ENCODE results near the gene PSMG4.

Gene PSMG4, protein sequence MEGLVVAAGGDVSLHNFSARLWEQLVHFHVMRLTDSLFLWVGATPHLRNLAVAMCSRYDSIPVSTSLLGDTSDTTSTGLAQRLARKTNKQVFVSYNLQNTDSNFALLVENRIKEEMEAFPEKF

DNA sequence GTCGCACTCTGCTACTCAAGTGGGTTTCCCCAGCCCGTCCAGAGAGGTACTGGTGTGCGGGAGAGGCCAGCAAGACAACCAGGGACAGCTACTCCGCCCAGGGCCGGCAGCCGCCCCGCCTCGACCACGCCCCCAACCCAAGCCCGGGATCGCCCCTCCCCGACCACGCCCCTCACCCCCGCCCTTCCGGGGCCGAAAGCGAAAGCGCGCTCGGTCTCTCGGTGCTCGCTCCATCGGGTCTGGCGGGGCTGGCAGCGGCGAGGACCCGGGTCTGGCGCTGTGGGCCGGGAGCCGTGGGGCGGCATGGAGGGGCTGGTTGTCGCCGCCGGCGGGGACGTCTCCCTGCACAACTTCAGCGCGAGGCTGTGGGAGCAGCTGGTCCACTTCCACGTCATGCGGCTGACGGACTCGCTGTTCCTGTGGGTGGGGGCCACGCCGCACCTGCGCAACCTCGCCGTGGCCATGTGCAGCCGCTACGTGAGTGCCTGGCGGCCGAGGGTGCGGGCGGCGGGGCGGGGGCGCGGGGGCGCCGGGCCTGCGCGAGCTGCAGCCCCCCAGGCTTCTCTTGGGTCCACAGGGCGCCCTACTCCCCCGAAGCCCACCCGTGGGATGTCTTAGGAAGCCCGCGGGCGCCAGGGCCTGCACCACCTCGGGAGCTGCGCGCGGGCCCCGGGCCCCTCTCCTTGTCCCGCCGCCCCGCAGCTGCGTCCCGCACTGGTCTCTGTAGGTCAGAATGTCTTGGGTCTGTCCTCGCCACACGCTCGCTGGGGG is at the start of gene PSMG4:
PSMG4 (plus strand) TSS at position 228 of the 771 bp plus-strand sequence; CDS start at position 304, 76 bp downstream.
- DNase-seq, result peak; percentile 87

DNA sequence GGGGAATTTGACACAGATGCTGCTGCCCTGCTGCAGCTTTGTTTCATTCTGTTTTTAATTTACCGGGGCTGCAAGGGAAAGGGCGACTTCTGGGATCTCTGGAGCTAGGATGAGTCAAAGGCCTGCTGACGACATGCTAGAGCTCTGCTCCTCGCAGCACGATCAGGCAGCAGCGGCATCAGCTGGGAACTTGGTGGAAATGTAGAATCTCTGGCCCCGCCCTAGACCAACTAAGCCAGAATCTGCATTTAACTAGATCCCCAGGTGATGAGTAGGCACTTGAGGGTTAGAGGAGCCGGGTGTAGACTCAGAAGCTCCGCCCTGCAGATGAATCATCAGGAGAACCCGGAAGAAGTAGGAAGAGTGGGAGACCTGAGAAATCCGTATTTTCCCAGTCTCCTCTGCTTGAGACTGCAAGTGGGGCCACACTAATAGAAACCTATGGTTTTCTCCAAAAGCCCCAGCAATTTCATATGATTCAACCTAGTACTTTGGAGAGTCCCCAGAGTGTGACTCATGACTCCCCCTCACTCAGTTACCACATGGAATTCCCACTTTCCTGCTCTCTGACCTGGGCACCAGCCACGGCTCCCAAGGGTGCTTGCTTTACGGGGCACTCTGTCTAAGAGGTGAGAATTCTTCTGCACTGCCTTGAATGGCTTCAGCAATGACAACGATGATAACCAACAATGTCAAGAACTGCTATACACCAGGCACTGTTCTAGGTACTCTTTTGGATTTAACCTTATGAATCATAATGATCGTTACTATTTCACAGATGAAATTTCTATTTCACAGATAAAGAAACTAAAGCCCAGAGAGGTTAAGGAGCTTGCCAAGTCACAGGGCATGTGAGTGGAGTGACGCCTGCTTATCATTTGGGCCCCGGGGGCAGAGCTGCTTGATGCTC is 49.4 kb upstream of the PSMG4 start:
- DNase-seq, result no peak

DNA sequence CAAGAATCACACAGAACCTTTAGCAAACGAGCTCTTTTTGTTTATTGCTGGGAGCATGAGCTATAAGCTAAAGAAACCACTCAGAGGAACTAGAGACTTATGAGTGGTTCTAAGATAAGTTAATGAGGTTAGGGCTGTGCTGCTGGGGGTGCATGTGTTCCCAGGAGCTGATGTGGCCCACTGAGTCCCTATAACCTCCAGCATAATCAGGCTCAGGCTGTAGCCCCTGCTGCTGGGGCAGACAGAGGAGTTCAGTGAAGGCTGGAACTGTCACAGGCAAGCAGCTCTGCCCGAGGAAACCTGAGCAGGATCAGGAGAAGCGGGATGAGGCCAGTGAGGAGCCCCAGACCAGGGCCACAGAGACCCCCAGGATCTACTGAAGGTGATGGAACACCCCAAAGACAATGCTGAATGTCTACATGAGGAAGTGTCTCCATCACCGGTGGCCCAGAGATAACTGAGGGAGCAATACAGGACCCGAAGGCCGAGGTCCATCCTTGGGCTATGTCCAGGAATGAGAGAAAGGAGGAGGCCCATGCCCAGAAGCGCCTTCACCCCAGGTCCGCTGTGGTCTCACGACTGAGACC is 48.6 kb upstream of the PSMG4 start:
- DNase-seq, result no peak

DNA sequence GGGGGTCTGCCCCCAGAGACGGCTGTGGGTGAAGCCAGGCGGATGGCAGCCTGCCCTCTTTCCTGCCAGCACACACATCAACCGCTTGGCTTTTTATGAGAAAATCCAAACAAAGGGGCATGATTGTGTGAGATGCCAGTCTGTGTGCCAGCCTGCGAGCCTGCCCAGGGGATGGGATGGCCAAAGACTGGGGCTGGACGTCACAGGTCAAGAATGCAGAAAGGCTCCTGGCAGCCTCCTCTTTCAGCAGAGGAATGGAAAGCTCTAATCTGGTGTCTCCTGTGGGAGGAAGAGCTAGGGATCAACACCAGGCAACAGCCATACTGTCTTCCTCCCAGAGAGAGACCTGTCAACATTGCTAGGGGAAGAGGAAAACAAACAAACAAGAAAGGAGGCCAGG is 47.1 kb upstream of the PSMG4 start:
- no peak for DNase-seq

DNA sequence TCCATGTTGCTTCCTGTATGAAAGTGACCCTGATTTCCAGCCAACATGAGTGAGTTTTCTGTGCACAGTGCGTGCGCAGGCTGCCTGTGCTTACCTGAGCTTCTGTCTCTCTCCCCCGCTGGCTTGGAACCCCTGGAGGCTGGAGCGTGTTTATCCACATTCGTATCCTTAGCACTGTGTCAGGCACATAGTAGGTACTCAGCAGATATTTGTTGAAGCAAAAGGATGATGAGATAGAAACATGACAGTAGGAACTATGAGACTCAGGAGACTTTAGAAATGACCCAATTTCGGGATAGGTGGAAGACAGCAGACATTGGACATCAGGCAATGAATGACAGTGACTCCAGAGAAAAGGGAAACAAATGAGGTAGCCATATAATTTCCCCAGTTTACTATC is 46.5 kb upstream of the PSMG4 start:
- DNase-seq, result no peak

DNA sequence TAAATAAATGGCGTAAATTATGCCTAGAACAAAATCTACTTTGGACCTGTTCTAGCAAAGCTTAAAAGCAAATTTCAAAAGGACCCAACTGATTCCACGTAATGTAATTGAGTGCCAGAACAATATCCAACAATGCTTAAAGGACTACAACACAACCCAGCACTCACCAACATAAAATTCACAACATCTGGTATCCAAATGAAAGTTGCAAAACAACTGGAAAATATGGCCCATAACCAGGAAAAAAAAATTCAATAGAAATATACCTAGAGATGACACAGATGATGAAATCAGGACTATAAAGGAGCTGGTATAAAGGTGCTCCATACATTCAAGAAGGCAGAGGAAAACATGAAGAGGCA is 45.4 kb upstream of the PSMG4 start:
- DNase-seq, result no peak

DNA sequence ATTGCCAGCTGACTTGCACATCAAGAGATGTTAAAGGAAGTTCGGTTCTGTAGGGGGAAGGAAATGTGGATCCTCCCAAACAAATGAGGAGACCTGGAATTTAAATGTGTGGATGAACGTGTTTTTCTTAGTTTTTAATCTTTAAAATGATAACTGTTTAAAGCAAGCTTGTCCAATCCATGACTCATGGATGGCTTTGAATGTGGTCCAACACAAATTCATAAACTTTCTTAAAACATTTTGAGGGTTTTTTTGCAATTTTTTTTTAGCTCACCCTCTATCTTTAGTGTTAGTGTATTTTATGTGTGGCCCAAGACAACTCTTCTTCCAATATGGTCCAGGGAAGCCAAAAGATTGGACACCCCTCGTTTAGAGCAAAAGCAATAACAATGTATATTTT is 43.8 kb upstream of the PSMG4 start:
- no peak for DNase-seq

DNA sequence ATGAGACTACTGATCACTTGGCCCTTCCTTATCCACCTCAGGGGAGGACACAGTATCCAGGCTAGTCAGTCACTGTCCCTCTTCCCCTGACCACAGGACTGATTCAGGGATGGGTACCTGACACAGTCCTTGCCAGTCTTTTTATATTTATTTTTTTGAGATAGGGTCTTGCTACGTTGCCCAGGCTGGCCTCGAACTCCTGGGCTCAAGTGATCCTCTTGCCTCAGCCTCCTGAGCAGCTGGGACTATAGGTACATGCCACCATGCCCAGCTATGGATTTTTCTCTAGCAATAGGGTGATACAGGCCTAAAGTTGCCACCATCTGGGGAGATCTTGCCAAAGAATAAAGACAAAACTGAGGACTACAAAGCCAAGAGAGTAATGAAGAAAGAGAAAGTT is 41.5 kb upstream of the PSMG4 start:
- no peak for DNase-seq

DNA sequence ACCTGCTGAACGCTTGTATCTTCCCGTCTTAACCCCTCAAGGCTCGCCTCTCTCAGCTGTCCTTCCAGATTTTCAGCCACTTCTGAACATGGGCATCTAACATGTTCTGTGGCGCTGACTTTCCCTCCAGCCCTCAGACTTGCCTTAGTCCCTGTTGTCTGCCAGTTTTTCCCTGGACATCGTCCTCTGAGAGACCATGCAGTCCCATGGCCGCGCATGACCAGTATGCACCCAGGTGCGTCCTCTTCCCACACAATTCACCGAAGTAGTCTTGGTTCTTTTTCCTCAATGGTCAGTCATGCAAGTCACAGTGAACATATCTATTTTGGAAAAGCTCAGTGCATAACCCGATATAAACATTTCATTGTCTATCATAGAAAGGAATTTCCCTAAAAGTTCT is 40.5 kb upstream of the PSMG4 start:
- no peak for DNase-seq

DNA sequence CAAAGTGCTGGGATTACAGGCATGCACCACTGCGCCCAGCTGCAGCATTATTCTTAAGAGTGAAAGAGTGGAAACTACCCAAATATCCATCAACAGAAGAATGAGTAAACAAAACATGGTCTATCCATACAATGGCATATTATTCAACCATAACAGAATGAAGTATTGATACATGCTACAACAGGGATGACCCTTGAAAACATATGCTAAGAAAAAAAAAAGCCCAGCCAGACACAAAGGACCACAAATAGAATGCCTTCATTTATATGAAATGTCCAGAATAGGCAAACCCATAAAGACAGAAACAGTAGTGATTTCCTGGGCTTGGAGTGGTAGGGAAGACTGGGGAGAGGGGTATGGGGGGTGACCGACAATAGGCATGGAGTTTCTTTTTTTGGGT is 38.4 kb upstream of the PSMG4 start:
- DNase-seq, result no peak

DNA sequence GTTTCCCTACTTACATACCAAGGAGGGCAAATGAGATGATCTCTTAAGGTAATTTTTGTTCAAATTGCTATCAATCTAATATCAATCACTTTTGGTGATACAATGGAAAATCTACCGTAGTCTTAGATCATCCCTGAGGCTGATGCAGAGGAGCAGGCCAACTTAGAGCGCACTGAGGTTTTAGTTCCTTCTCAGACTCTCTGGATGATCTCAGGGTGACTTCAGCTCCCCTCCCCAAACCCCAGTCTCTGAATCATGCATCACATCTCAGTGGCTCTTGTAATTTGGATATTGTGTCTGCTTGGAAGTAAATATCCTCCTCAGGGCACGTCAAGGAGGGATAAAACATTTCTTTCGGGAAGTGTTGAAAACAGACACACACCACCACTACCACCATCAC is 37.2 kb upstream of the PSMG4 start:
- no peak for DNase-seq

DNA sequence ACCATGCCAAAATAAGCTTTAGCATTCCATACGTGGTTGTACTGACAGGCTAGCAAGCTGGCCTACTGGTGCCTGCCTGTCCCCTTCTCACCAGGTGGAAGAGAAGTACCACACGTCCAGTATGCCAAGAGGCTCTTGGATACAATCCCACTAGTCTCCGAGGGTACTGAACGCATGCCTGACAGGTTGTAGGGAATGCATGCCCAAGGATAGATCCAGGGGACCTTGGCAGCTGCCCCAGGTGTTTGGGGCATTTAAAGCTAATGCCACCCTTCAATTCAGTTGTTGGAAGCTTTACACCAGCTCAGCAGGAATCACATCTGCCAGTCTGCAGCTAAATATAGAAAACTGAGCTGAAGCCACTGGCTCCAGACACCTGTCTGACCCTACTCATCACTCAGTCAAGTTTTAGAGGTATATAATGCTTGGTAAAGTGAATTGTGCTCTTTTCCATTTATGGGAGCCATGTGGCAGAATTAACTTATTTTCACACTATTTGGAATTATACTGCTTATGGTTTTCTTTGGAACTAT is 36.2 kb upstream of the PSMG4 start:
- DNase-seq, result no peak

DNA sequence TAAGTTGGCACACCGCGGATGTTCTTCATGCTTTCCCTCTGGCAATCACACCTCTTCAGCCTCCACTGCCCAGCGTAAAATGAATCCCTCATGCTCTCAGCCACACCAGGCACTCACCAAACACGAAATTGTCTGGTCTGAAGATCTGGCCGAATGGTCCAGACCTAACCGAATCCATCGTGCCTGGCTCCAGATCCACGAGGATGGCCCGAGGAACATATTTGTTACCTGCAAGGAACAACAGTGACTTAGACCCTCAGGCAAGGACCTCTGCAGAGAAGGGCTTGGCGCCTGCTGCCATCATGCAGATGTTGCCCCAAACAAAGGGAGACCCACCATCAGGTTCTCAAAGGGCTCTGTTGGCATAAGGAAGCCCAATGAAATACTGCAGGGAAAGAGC is 32.7 kb upstream of the PSMG4 start:
- DNase-seq, result no peak

DNA sequence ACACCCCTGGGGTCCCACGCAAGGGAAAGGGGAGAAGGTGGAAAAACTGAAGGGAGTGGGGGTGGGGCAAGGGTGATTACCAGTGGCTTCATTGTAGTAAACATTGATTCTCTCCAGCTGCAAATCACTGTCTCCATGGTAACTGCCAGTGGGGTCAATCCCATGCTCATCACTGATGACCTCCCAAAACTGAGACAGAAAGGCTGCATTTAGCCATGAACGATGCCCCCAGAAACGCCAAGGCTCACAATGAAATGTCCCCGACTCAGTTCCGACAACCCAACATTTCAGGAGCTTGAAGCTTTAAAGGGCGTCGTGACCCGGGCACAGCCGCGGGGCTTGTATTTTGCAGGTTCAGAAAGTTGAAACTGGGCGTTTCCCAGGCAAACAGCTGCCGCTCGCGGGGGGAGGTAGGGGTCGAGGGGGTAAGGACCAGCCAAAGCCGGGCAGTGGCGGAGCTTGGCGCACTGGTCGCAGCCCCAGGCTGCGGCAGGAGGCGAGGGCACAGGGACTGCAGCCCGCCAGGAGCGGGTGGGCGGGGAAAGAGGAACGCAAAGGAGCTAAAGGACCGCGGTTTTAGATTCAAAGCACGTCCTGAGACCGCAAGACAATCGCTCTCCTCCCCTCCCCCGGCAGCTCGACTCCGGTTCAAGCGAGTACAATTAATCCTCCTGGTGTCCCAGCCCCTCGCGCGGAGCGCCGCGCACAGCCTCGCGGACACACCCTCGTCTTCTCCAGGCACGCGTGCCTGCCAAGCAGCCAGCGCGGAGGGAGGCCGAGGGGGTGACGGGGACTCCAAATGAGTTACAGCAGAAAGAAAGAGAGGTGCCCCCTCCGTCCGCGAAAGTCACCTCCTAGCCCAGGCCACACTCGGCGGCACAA is 32.0 kb upstream of the PSMG4 start:
- no peak for DNase-seq

DNA sequence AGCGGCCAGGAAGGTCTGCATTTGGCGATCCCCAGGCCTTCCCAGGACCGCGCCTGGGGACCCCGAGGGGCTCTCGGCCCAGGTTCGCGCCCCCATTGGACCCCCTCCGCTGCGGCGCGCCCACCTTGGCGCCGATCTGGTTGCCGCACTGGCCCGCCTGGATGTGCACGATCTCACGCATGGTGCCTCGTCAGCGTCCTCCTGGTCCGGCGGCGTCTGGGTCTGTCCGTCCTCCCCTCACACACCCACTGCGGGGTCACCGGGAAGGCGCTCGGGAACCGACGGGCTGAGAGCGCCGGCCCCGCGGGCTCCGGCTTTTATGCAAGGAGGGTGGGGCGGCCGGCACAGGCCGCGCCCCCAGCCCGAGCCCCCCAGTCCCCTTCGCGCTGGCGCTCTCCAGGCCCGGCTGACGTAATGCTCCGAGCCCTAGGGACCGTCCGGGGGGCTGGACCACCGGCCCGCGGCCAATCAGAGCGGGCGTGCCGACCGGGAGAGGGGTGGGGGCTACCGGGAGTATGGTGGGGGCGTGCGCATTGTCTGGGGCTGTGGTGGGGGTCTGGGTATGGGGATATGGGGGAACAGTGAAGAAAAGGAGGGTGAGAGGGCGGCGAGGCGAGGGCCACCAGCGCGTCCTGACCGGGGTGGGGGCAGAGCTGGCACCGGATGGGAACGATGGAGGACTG is 31.2 kb upstream of the PSMG4 start, which contains the start of gene TUBB2B:
TUBB2B (minus strand) TSS at position 291 of the 683 bp plus-strand sequence; CDS start at position 181, 110 bp downstream.
- no peak for DNase-seq

DNA sequence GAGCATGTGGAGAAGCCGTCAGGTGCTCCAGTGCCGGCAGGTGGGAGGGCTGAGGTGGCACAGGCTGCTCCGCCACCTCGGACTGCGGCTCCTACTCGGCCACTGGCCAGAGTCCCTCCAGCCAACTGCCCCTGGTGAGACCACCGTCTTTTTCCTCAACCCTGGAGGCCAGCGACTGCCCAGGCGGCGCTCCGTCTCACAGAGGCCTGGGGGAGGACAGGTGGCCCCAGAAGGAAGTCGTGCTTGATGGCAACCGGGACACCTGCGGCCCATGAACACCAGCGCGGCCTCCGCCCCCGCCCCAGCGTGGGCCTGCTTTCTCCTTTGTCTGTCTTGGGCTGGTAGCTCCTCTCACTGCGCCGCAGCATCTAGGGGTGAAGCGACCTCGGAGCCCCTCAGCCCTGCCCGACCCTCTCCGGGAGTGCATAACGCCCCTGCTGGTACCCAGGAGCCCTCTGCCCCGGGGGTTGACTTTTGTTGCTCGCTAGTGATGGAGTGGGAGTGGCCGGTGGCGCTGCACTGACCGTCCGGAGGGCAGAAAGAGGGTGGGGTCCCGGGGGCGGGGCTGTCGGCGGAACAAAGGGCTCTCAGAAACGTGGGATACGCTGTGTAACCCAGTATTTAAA is 30.6 kb upstream of the PSMG4 start:
- peak; percentile 16 for DNase-seq

DNA sequence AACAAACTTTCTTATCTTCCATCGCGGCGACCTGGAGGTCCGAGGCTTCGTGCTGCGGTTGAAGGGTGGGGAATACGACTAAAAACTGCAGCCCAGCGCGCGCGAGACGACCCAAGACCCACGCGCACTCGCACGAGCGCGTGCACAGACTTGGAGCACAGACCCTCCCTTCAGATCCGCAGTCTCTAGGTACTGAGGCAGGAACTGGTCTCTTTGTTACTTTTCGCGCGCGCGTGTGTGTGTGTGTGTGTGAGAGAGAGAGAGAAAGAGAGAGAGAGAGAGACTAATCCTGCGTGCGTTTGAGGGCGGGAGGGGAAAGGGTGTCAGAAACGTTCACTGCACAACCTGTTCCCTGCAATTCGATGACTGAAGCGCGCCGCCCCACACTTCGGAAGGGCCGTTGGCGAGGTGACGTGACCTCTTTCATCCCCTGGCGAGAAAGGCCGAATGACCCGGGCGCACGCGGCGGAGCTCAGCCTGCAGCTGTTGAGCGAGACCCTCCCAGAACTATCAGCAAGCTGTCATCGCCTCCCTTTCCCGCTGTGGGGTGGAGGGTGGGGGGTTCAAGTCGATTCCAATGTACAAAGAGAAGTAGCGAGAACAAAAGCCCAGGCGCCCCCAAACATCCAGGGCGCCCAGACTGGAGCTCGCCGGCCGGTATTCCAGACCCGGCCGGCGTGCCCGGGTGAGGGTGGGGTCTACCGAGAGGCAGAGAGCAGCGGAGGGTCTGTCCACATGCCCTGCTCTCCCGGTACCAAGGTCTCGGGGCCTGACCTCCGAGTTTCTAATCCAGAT is 29.8 kb upstream of the PSMG4 start:
- peak; percentile 14 for DNase-seq

DNA sequence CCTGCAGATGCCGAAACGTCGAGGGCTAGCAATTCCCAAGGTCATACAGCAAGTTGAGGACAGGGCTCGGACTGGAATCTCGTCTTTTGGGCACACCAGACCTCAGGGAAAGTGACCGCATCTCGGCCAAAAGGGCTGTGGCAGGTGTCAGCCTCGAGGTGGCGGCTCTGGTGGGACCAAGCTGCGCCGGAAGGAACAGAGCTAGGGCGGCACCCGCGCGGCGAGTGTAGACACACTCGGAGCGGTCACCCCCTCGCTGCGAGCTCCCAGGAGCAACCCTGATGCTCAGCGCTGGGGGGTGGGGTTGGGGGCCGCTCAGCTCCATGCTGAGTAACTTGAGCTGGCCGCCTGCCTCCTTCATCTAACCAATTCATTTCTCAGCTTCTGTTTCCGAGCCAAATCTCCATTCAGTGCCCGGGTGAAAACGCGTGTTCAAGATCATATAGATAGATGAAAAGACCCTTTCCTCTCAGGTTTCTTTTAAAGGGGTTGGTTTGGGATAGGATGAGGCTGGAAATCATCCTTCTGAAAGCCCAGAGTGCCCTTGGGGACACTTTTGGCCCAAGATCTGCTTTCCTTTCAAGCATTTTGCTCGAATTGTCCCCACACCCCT is 29.1 kb upstream of the PSMG4 start:
- no peak for DNase-seq

DNA sequence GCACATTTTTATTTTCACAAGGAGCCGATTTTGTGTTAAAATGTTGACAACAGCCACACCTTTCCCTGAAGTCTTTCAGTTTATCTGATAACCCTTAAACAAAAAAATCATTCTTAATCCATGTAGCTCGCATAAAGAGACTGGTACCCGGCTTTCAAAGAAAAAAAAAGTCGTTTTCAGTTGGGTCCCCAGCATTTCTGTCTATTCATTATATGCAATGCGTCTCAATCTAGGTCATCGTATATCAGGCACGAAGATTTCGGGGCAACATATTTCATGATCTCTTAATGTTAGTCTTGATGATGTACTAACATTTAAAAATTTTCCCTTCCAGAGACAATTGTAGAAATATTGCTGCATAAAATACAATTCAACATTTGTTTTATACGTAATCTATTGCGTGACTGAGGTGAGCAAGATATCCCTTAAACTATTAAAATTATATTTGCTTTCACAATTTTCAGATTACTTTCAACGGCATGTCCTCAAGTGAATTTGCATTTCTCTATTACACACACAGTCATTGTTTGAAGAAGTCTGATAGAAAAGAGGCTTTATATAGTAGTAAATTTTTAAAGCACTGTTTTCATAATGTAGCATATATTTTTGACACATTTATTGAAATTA is 28.4 kb upstream of the PSMG4 start:
- no peak for DNase-seq
